ENCODE data around the gene MLNR.

DNA sequence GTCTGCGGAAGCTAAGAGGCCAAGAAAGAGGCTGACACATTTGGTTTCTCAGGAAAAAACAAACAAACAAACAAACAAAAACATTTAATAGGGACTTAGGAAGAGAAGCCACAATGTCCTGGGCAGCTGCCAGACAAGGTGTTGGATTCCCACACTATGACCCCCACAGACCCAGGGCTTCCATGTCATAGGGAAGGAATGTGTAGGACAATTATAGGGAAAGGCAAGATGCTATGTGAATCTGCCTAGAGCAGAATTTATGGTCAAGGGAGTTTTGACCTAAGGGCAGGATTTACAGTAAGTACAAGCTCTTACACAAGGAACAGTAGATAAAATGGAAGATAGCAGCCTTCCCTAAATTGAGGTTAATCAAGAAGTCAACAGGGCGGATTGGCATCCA, 18.5 kb downstream of the MLNR start:
- TF ChIP-seq CEBPB (IDR thresholded peaks at IDR 0.05; ENCODE audit: low read depth) = no peak
- no peak for TF ChIP-seq POLR2AphosphoS5 (IDR thresholded peaks at IDR 0.05; ENCODE audit: low read depth, low read length)
- TF ChIP-seq, protein P1, sequence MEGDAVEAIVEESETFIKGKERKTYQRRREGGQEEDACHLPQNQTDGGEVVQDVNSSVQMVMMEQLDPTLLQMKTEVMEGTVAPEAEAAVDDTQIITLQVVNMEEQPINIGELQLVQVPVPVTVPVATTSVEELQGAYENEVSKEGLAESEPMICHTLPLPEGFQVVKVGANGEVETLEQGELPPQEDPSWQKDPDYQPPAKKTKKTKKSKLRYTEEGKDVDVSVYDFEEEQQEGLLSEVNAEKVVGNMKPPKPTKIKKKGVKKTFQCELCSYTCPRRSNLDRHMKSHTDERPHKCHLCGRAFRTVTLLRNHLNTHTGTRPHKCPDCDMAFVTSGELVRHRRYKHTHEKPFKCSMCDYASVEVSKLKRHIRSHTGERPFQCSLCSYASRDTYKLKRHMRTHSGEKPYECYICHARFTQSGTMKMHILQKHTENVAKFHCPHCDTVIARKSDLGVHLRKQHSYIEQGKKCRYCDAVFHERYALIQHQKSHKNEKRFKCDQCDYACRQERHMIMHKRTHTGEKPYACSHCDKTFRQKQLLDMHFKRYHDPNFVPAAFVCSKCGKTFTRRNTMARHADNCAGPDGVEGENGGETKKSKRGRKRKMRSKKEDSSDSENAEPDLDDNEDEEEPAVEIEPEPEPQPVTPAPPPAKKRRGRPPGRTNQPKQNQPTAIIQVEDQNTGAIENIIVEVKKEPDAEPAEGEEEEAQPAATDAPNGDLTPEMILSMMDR (IDR thresholded peaks at IDR 0.05 in 2 of 3, conservative IDR thresholded peaks at IDR 0.05 in 1 of 3; ENCODE audit: borderline replicate concordance in 1 of 3, insufficient read depth in 1 of 3, low read depth in 2 of 3, low read length in 2 of 3) = no peak
- no peak for TF ChIP-seq POLR2A (IDR thresholded peaks at IDR 0.05; ENCODE audit: borderline replicate concordance, extremely low read depth, insufficient read depth, insufficient read length)
- TF ChIP-seq JUND (IDR thresholded peaks at IDR 0.05) = no peak
- no peak for TF ChIP-seq FOSL1 (IDR thresholded peaks at IDR 0.05; ENCODE audit: low read depth)
- TF ChIP-seq ZNF274 (IDR thresholded peaks at IDR 0.05; ENCODE audit: low read depth, low read length) = no peak
- TF ChIP-seq CBX3 (IDR thresholded peaks at IDR 0.05; ENCODE audit: low read depth) = no peak
